Ascending aorta (tissue), 2 donors: Measurements from ENCODE around the gene SLC7A8. TPM values are rescaled to one million over a fixed set of nuclear protein-coding genes. Genes with fewer than 3 reads are reported as not detected.

Experiments used
- DNase-seq, 2 donors: peaks; one replicate each; pipeline ENCODE4 v3.0.0-alpha.2; 2019; ENCODE audit warnings: low spot score in 2 of 2
- H3K27ac ChIP-seq, 2 donors: fragments of 200-600 bp; sonication (generic); one replicate each; pipeline ENCODE4 v1.5.1; 2016 to 2017; ENCODE audit warnings: mild to moderate bottlenecking in 1 of 2
- H3K27me3 ChIP-seq: fragments of 200-600 bp; sonication (generic); one replicate; pipeline ENCODE4 v1.5.1; 2017
- H3K36me3 ChIP-seq, 2 donors: fragments of 200-600 bp; sonication (generic); one replicate each; pipeline ENCODE4 v1.5.1; 2016
- H3K4me1 ChIP-seq, 2 donors: fragments of 200-600 bp; sonication (generic); one replicate each; pipeline ENCODE4 v1.5.1; 2016 to 2017; ENCODE audit warnings: mild to moderate bottlenecking in 1 of 2
- H3K4me3 ChIP-seq, 2 donors: fragments of 200-600 bp; sonication (generic); one replicate each; pipeline ENCODE4 v1.5.1; 2016 to 2017; ENCODE audit warnings: mild to moderate bottlenecking in 1 of 2
- H3K9me3 ChIP-seq, 2 donors: fragments of 200-600 bp; sonication (generic); one replicate each; pipeline ENCODE4 v1.5.1; 2016
- CTCF ChIP-seq, 3 experiments: fragments of 200-600 bp in 2 of 3; fragments of 450-650 bp in 1 of 3; sonication (generic) in 2 of 3; IDR thresholded peaks; one replicate each; pipeline ENCODE4 v1.5.1; 2016 to 2019; ENCODE audit warnings: antibody characterized with exemption in 3 of 3, mild to moderate bottlenecking in 1 of 3, moderate library complexity in 1 of 3
- intact Hi-C: fragments of 100-400 bp; cut with DNase I; formaldehyde crosslinking; loops from one replicate; pipeline ENCODE4 v1.15.1; 2023
- total RNA-seq: library from RNA; depleted of rRNA; stranded (reverse); fragments of >200 nt; gene quantifications from one replicate; pipeline ENCODE4 v1.1.0, GENCODE V29; 2016

Gene SLC7A8
- total RNA-seq, 1 donor from 2014 or later, result 59.9 TPM

GRCh38 chr14:23173796-23174195 lies 9.7 kb downstream of the SLC7A8 start:
- Histone ChIP-seq H3K9me3 (no peaks in the 10 kb centered on the region), H3K4me1 (peaks cover 0 to 16% of the 10 kb centered on the region in 2 donors), H3K27me3 (no peaks in the 10 kb centered on the region), H3K36me3 (no peaks in the 10 kb centered on the region), H3K27ac (no peak overlapping the region), H3K4me3 (no peak overlapping the region)
- TF ChIP-seq CTCF (IDR thresholded peaks at IDR 0.05), result no peak
- intact Hi-C loops, result no loop called here
- DNase-seq, result no peak

- Histone ChIP-seq H3K4me3 (no peak overlapping the region), H3K4me1 (peaks cover 0 to 18% of the 10 kb centered on the region in 2 donors), H3K36me3 (no peaks in the 10 kb centered on the region), H3K27me3 (no peaks in the 10 kb centered on the region), H3K9me3 (no peaks in the 10 kb centered on the region), H3K27ac (no peak overlapping the region)
- intact Hi-C loops, result no loop called here
- DNase-seq, result no peak
- no peak for TF ChIP-seq CTCF (IDR thresholded peaks at IDR 0.05)
These were observed 10.4 kb downstream of the SLC7A8 start for GRCh38 chr14:23173031-23173430.

- Histone ChIP-seq H3K27ac (no peak overlapping the region), H3K36me3 (peaks cover 0 to under 1% of the 10 kb centered on the region in 2 donors), H3K9me3 (no peaks in the 10 kb centered on the region), H3K27me3 (no peaks in the 10 kb centered on the region), H3K4me1 (peaks cover 0 to 18% of the 10 kb centered on the region in 2 donors), H3K4me3 (no peak overlapping the region)
- no peak for DNase-seq
- no peak for TF ChIP-seq CTCF (IDR thresholded peaks at IDR 0.05)
- intact Hi-C loops, result no loop called here
These were observed 10.9 kb downstream of the SLC7A8 start for GRCh38 chr14:23172574-23172973.

- Histone ChIP-seq H3K4me3 (no peak overlapping the region), H3K27ac (no peak overlapping the region), H3K27me3 (no peaks in the 10 kb centered on the region), H3K4me1 (peaks cover 0 to 16% of the 10 kb centered on the region in 2 donors), H3K36me3 (peaks cover 0 to 5% of the 10 kb centered on the region in 2 donors), H3K9me3 (no peaks in the 10 kb centered on the region)
- intact Hi-C loops, result no loop called here
- TF ChIP-seq CTCF (IDR thresholded peaks at IDR 0.05), result no peak
- DNase-seq, result no peak
These were observed 11.4 kb downstream of the SLC7A8 start for GRCh38 chr14:23172096-23172495.

GRCh38 chr14:23171222-23171975 lies 12.1 kb downstream of the SLC7A8 start:
- Histone ChIP-seq H3K36me3 (peaks cover 0 to 11% of the 10 kb centered on the region in 2 donors), H3K27ac (no peak overlapping the region), H3K4me1 (peaks cover 0 to 15% of the 10 kb centered on the region in 2 donors), H3K27me3 (no peaks in the 10 kb centered on the region), H3K9me3 (no peaks in the 10 kb centered on the region), H3K4me3 (no peak overlapping the region)
- intact Hi-C loops, result no loop called here
- no peak for DNase-seq
- no peak for TF ChIP-seq CTCF (IDR thresholded peaks at IDR 0.05)
